GM21390 (cell line): ENCODE data around the gene MIF4GD.
"Not testable (repeated sequence)": the region's sequence is repeated elsewhere in the genome, so short reads cannot be mapped to it uniquely, and the experiment has no call there.

Experiments
- ATAC-seq: cut with Tn5 transposase; IDR thresholded peaks from one replicate; pipeline ENCODE4 v1.9.1; 2021; ENCODE audit not compliant: unreplicated experiment

The MIF4GD gene

DNA sequence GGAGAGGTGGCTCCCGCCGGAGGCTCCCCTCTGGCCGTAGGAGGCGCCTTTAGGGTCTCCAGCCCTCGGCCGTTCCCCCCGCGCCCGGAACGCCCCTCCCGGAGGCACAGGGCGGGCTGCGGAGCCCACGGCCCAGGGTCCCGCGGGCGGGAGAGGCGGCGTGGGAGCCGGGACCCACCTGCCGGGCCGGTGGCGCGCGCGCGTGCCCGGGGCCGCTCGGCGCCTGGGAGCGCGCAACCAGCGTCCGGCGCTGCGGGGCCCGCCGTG, at the start of gene MIF4GD:
MIF4GD (minus strand) TSS at position 266 of the 267 bp plus-strand sequence. CDS start 1,036 bp downstream, outside the sequence.
- no peak for ATAC-seq

GRCh38 chr17:75319904-75320691, 49.1 kb upstream of the MIF4GD start:
- ATAC-seq = peak; percentile 61

- no peak for ATAC-seq
Observed at GRCh38 chr17:75318615-75319222, 47.7 kb upstream of the MIF4GD start.

DNA sequence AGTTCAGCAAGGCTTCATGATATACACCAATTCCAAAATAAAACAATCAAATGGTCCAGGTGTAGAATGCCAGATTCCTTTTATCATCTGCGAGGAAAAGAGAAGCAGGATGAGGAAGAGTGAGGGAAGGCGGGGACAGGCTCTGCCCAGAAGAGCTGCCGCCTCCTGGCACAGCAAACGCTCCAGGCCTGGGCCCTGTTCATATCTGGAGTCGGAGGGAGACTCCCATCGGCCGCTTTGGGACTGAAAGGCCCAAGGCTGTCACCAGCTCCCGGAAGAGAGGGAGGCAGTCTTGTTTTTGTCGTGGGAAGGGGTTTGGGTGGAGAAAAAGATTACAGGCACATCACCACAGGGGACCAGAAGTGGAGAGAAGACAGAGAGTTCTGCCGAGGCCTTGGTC, 47.2 kb upstream of the MIF4GD start:
- no peak for ATAC-seq

- ATAC-seq = no peak
Observed at GRCh38 chr17:75317671-75318070, 46.6 kb upstream of the MIF4GD start.

GRCh38 chr17:75316253-75316652, 45.2 kb upstream of the MIF4GD start:
- ATAC-seq = no peak

DNA sequence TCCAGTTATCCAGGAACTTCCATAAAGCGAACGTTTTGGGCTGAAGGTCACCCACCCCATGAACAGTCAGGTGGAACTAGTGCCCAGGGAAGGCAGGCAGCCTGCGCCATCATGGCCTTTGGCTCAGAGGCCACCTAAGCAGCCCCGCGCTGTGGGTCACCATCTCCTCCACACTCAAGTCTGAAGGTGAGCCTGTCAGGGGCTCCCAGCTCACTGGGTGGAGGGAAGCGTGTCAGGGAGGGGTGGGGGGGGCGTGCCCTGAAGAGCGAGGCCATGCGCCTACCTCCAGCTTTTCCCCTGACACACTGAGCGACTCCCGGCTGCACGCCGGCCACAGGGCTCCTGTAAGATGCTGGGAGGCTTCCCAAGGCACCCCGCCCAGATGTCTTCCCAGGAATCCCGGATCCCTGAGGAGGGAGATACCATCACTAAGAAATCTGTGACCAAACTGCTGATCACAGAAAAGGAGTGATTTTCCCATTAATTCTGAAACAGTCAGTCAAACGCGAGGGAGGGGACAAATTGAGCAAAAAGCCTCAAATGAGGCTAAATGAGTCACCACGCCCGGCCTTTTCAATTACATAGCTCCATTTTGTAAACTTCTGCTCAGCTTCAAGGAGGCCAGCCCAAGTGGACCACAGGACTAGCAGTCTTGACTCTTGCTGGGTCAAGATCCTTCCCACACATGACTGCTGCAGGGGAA, 44.7 kb upstream of the MIF4GD start:
- ATAC-seq = no peak

- ATAC-seq = no peak
Observed at GRCh38 chr17:75313941-75314551, 43.0 kb upstream of the MIF4GD start.

GRCh38 chr17:75308732-75309629, 38.0 kb upstream of the MIF4GD start:
- no peak for ATAC-seq

DNA sequence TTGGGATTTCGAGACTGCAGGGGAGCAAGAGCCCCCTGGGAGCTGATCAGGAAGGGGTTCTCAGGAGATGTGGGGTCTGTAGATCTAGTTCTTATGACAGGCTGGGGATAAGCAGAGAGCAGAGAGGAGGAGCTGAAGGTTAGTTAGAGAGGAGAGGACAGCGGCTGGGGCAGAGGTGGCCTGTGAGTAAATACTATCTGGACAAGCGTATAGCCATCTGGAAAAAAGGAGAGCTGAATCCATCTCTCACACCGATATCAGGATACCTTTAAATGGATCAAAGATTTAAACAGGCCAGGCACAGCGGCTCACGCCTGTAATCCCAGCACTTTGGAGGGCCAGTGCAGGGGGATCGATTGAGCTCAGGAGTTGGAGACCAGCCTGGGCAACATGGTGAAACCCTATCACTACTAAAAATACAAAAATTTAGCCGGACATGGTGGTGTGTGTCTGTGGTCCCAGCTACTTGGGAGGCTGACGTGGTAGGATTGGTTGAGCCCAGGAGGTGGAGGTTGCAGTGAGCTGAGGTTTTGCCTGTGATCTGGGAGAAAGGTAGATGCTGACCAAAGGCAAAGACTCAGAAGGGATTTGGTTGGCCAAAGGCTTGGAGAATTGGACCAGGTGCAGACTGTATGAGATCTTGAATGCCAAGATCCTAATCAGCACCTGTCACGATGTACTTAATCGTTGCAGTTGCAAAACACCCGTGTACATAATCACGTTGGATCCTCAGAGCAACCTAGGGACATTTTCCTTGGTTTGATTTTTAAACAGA, 37.1 kb upstream of the MIF4GD start:
- ATAC-seq = no peak

DNA sequence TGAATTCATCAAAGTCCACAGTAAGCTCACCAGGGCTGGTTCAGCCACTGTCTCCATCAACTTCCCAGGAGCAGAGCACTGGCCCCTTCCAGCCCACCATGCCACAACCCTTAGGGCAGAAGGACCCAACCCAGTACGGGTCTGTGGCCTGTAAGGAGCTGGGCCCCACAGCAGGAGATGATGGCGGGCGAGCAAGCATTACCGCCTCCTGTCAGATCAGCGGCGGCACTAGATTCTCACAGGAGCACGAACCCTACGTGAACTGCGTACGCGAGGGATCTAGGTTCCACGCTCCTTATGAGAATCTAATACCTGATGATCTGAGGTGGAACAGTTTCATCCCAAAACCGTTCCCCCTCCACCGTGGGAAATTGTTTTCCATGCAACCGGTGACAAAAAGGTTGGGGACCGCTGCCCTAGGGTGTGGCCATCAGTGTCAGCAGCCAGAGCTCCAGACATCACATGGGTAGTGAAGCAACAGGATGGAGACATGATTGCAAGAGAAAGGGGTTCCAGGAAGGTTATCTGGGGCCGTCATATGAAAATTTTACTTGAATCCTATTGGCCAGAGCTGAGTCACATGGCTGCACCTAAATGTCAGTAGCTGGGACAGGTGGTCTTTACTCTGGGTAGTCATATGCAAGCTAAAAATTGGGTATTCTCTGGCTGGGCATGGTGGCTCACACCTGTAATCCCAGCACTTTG, 30.6 kb upstream of the MIF4GD start:
- ATAC-seq = no peak

- no peak for ATAC-seq
Observed at GRCh38 chr17:75301049-75301448, 30.0 kb upstream of the MIF4GD start.

DNA sequence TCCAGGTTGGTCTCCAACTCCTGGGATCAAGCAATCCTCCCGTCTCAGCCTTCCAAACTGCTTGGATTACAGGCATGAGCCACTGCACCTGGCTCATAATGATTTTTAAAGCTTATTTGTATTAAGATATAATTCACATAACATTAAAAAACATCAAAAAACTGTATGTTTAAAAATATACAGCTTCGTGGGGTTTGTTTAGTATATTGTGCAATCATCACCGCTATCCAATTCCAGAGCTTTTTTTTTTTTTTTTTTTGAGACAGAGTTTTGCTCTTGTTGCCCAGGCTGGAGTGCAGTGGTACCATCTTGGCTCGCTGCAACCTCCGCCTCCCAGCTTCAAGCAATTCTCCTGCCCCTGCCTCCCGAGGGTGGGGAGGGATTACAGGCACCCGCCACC, 29.2 kb upstream of the MIF4GD start:
- no peak for ATAC-seq

GRCh38 chr17:75295201-75296158, 24.4 kb upstream of the MIF4GD start:
- ATAC-seq = peak; percentile 49

DNA sequence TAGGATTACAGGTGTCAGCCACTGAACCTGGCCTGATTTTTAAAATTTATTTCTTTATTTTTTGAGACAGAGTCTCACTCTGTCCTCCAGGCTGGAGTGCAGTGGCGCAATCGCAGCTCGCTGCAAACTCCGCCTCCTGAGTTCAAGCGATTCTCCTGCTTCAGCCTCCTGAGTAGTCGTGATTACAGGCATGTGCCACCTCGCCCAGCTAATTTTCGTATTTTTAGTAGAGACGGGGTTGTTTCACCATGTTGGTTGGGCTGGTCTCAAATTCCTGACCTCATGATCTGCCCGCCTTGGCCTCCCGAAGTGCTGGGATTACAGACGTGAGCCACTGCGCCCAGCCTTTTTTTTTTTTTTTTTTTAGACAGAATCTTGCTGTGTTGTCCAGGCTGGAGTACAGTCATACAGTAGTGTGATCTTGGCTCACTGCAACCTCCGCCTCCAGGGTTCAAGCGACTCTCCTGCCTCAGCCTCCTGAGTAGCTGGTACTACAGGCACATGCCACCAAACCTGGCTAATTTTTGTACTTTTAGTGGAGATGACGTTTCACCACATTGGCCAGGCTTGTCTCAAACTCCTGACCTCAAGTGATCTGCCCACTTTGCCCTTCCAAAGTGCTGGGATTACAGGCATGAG, 21.9 kb upstream of the MIF4GD start:
- ATAC-seq = not testable (repeated sequence)

- peak; percentile 24 for ATAC-seq
Observed at GRCh38 chr17:75289832-75290337, 18.9 kb upstream of the MIF4GD start.

GRCh38 chr17:75289115-75289831, 18.2 kb upstream of the MIF4GD start, which contains the start of gene SLC25A19:
SLC25A19 (minus strand) TSS chr17:75289433; CDS start chr17:75286764, 2,669 bp downstream.
- ATAC-seq = peak; percentile 91
